Right atrium auricular region (tissue), 2 donors: ENCODE results near the gene SSC5D. TPM values are rescaled to one million over a fixed set of nuclear protein-coding genes. Genes with fewer than 3 reads are reported as not detected.

ENCODE experiments used
- DNase-seq: peaks from one replicate; pipeline ENCODE4 v3.0.0-alpha.2; 2019; ENCODE audit warnings: low spot score
- H3K27ac ChIP-seq, 2 donors: fragments of 200-600 bp; sonication (generic); 1 replicate in 1 of 2; 2 replicates in 1 of 2; pipeline ENCODE4 v1.5.1; 2016 to 2019
- H3K27me3 ChIP-seq, 2 donors: fragments of 200-600 bp; sonication (generic); one replicate each; pipeline versions ENCODE4 v1.5.1 to v1.6.0; 2017 to 2019
- H3K36me3 ChIP-seq: fragments of 200-600 bp; sonication (generic); one replicate; pipeline ENCODE4 v1.5.1; 2016
- H3K4me1 ChIP-seq, 2 donors: fragments of 200-600 bp; sonication (generic); one replicate each; pipeline versions ENCODE4 v1.5.1 to v1.6.0; 2017 to 2019
- H3K4me3 ChIP-seq, 2 donors: fragments of 200-600 bp; sonication (generic); 1 replicate in 1 of 2; 2 replicates in 1 of 2; pipeline ENCODE4 v1.5.1; 2017 to 2019; ENCODE audit warnings: mild to moderate bottlenecking in 1 of 2, moderate library complexity in 1 of 2
- H3K9me3 ChIP-seq, 2 donors: fragments of 200-600 bp; sonication (generic); one replicate each; pipeline ENCODE4 v1.5.1; 2019
- total RNA-seq, 2 donors: library from RNA; depleted of rRNA; stranded (reverse); fragments of >200 nt; gene quantifications; one replicate each; pipeline ENCODE4 v1.1.0, GENCODE V29; 2016
- TF ChIP-seq, protein P1 (sequence below), 2 donors: fragments of 200-600 bp; sonication (generic); IDR thresholded peaks; one replicate each; pipeline ENCODE4 v1.5.1; 2019; ENCODE audit warnings: antibody characterized with exemption in 2 of 2

The SSC5D gene
- total RNA-seq, 2 donors from 2014 or later = 3.3 to 6.7 TPM

DNA sequence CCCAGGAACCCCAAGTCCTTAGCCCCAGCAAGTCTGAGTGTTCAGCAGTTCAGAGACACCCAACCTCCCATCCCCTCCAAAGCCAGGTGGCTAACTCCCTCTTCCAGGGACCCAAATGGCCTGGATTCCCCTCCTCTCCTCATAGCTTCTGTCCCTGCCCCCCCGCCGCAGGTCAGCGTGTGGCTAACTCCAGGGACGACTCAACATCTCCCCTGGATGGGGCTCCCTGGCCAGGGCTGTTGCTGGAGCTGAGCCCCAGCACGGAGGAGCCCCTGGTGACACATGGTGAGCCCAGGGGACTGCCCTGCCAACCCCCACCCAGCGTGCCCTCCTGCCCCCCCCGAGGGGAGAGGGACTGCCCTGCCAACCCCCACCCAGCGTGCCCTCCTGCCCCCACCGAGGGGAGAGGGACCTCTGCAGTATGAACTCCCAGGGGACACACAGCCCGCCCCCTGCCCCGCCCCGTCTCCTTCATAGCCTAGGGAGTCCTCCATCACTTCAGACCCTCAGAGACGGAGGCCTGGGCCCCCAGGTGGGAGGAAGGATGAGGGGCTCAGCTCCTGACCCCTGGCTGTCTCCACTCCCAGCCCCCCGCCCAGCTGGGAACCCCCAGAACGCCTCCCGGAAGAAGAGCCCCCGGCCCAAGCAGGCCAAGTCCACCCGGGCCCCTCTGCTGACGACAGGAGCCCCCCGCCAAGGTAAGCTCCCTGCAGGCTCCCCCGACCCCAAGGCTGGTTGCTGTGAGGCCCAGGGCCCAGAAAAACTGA lies 1.7 kb downstream of the SSC5D start:
- Histone ChIP-seq H3K27ac (no peak overlapping the region), H3K36me3 (no peaks in the 10 kb centered on the region), H3K9me3 (no peaks in the 10 kb centered on the region), H3K4me1 (peaks cover 0 to 65% of the 10 kb centered on the region in 2 donors), H3K27me3 (no peaks in the 10 kb centered on the region), H3K4me3 (no peak overlapping the region)
- TF ChIP-seq, protein P1, sequence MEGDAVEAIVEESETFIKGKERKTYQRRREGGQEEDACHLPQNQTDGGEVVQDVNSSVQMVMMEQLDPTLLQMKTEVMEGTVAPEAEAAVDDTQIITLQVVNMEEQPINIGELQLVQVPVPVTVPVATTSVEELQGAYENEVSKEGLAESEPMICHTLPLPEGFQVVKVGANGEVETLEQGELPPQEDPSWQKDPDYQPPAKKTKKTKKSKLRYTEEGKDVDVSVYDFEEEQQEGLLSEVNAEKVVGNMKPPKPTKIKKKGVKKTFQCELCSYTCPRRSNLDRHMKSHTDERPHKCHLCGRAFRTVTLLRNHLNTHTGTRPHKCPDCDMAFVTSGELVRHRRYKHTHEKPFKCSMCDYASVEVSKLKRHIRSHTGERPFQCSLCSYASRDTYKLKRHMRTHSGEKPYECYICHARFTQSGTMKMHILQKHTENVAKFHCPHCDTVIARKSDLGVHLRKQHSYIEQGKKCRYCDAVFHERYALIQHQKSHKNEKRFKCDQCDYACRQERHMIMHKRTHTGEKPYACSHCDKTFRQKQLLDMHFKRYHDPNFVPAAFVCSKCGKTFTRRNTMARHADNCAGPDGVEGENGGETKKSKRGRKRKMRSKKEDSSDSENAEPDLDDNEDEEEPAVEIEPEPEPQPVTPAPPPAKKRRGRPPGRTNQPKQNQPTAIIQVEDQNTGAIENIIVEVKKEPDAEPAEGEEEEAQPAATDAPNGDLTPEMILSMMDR (IDR thresholded peaks at IDR 0.05) = no peak
- no peak for DNase-seq

DNA sequence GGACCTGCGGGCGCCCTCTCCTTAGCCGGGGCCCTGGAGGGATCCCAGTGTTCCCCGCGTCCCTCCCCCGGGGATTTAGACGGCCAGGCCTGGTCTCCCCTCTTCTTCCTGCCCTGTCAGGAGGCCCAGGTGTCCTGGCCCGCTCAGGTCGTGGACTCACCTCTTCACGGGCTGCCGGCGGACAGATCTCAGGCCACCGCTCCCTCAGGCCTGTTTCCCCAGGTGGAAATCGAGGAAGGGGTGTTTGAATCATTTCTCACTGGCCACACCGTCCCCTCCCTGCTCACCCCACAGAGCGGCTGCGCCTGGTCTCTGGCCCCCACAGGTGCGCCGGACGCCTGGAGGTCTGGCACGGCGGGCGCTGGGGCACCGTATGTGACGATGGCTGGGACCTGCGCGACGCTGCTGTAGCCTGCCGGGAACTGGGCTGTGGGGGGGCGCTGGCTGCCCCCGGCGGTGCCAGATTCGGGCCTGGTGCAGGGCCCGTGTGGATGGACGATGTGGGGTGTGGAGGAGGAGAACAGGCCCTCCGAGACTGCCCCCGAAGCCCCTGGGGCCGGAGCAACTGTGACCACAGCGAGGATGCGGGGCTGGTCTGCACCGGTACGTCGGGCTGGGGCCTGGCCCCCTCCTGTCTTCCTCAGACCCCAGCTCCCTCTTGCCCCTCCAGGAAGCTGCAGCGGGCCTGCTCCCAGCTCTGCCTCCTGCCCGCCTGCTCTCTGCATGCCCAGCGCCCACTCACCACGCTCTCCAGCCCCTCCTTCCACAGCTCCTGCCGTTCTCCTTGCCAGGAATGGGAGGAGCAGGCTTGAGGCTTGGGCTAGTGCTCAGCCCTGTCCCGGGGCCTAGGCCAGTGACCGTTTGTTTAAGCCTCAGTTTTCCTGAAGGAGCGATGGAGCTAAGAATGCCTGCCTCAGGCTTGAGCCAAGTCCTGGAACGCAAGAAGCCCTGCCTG lies 2.5 kb downstream of the SSC5D start:
- Histone ChIP-seq H3K9me3 (no peaks in the 10 kb centered on the region), H3K27ac (peak overlapping the region; percentile 39 to 56), H3K4me3 (no peak overlapping the region), H3K4me1 (peaks cover 0 to 56% of the 10 kb centered on the region in 2 donors), H3K36me3 (no peaks in the 10 kb centered on the region), H3K27me3 (no peaks in the 10 kb centered on the region)
- DNase-seq = no peak
- TF ChIP-seq, protein P1 (IDR thresholded peaks at IDR 0.05) = no peak

DNA sequence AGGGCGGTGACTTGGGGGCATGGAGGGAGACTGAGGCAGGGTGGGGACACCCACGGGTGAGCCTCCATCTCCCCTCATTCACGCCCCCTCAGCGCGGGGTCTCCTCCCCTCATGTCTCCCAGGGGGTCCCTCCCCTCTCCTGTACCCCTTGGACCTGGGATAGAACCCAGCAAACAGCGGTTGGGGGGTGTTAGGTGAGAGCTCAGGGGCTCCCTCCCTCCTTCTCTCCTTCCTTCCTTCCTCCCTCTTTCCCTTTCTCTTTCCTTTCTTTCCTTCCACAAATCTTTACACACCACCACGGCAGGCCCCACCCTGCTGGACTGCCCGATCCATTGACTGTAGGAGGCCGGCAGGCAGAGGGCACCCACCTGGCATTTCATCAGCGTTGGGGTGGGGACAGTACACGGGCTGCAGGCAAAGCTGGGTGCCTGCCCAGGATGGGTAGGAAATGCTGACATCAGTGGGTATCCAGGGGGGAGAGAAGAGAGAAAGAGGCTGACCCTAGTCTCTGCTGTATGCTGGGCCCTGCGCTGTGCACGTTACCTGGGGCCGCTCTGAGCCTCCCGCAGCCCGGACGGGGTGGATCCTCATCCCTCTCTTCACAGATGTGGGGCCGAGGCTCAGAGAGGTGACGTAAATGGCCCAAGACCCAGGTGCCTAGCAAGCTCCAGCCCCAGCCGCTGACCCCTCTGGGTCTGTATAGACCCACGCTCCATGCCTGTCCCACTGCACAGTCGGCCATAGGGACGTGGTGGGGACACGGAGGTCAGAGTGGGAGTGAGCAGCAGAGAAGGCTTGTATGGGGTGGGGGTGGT lies 3.5 kb downstream of the SSC5D start:
- DNase-seq = no peak
- Histone ChIP-seq H3K27ac (peak overlapping the region; percentile 39 to 56), H3K27me3 (no peaks in the 10 kb centered on the region), H3K4me3 (no peak overlapping the region), H3K9me3 (no peaks in the 10 kb centered on the region), H3K36me3 (no peaks in the 10 kb centered on the region), H3K4me1 (peaks cover 0 to 46% of the 10 kb centered on the region in 2 donors)
- TF ChIP-seq, protein P1 (IDR thresholded peaks at IDR 0.05) = no peak

DNA sequence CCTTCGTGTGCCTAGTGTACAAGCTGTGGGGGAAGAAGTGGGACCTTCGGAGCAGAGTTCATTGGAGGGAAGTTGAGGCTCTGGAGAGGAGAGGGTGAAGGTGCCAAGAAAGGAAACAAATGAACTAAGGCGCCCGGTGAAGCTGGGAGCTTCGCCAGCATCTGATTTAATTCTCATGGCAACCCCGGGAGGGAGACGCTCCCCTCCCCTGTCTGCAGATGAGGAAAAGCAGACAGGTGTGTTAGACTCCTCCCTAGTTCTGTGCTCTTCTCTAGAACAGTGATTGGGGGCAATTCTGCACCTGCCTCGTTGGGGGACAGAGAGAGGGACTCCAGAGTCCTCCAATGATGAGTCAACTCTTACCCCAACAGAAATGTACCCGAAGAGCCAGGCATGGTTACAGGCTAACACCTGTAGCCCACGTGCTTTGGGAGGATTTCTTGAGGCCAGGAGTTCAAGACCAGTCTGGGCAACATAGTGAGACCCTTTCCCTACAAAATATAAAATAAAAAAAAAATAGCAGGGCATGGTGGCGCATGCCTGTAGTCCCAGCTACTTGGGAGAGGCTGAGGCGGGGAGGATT lies 4.2 kb downstream of the SSC5D start:
- Histone ChIP-seq H3K9me3 (no peaks in the 10 kb centered on the region), H3K4me1 (peaks cover 0 to 39% of the 10 kb centered on the region in 2 donors), H3K4me3 (no peak overlapping the region), H3K27ac (peak overlapping the region in 1 of 2 donors; percentile 74), H3K27me3 (no peaks in the 10 kb centered on the region), H3K36me3 (no peaks in the 10 kb centered on the region)
- DNase-seq = no peak
- TF ChIP-seq, protein P1 (IDR thresholded peaks at IDR 0.05) = no peak

DNA sequence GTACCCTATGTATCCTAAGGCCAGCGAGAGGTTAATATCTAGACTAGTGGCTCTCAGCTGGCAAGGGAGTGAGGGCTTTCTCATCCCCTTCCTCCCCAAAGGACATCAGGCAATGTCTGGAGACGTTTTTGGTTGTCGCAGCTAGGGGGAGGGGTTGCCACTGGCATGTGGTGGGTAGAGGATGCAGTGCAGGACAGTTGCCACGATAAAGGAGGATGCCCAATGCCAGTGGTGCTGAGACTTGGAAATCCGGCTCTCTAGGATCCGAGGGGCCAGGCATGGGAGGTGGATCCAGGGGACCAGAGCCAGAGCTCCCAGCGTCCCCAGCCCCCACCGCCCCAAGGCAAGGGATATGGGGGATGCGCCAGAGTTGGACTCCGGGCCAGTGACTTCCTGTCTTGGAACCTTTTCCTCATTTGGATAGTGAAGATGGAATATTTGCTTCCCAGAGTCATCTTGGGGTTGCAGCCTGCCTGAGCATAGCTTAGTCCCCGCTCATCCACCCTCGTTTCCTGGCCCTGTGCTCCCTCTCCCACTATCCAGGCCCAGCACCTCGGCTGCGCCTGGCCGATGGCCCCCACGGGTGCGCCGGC lies 4.9 kb downstream of the SSC5D start:
- peak overlapping the region in 1 of 2 donors; percentile 44 for H3K4me3 ChIP-seq
- no peaks in the 10 kb centered on the region for H3K36me3 ChIP-seq
- no peak for DNase-seq

More for the DNA sequence above, 4.9 kb downstream of the SSC5D start:
- TF ChIP-seq, protein P1 (IDR thresholded peaks at IDR 0.05) = peak in 1 of 2 donors; percentile 24
- Histone ChIP-seq H3K27me3 (no peaks in the 10 kb centered on the region), H3K9me3 (no peaks in the 10 kb centered on the region), H3K4me1 (peaks cover 0 to 32% of the 10 kb centered on the region in 2 donors), H3K27ac (peak overlapping the region; percentile 74 to 86)
